Skin of body (tissue), 2 donors: ENCODE data around the gene LAMB1. TPM values are rescaled to one million over a fixed set of nuclear protein-coding genes. Genes with fewer than 3 reads are reported as not detected.

ENCODE experiments used
- DNase-seq: peaks from one replicate; lab custom pipeline; 2025; lab: John Stamatoyannopoulos, UW
- total RNA-seq: library from RNA; depleted of rRNA; stranded (reverse); fragments of >200 nt; gene quantifications from one replicate; pipeline ENCODE4 v1.2.3, GENCODE V29; 2014

The LAMB1 gene
- total RNA-seq, 1 donor from 2014 or later = 212 TPM

- DNase-seq = no peak
Observed at GRCh38 chr7:107998660-107999480, 4.1 kb downstream of the LAMB1 start.

GRCh38 chr7:107998150-107998549 is 4.8 kb downstream of the LAMB1 start:
- DNase-seq = no peak

- no peak for DNase-seq
Observed at GRCh38 chr7:107996072-107996882, 6.7 kb downstream of the LAMB1 start.

- peak; percentile 89 for DNase-seq
Observed at GRCh38 chr7:107995184-107996071, 7.5 kb downstream of the LAMB1 start.

GRCh38 chr7:107994421-107995030 is 8.4 kb downstream of the LAMB1 start:
- peak; percentile 68 for DNase-seq

- DNase-seq = peak; percentile 45
Observed at GRCh38 chr7:107993891-107994291, 9.1 kb downstream of the LAMB1 start.

- DNase-seq = no peak
Observed at GRCh38 chr7:107989618-107990373, 13.2 kb downstream of the LAMB1 start.

GRCh38 chr7:107982918-107983389 is 20.0 kb downstream of the LAMB1 start:
- DNase-seq = peak; percentile 88

- no peak for DNase-seq
Observed at GRCh38 chr7:107982042-107982840, 20.7 kb downstream of the LAMB1 start.

- no peak for DNase-seq
Observed at GRCh38 chr7:107981466-107981865, 21.5 kb downstream of the LAMB1 start.

GRCh38 chr7:107980671-107981190 is 22.2 kb downstream of the LAMB1 start:
- no peak for DNase-seq

GRCh38 chr7:107980171-107980570 is 22.8 kb downstream of the LAMB1 start:
- DNase-seq = no peak

- DNase-seq = no peak
Observed at GRCh38 chr7:107978815-107979408, 24.0 kb downstream of the LAMB1 start.

- DNase-seq = no peak
Observed at GRCh38 chr7:107977048-107977447, 25.9 kb downstream of the LAMB1 start.

- DNase-seq = no peak
Observed at GRCh38 chr7:107976620-107977019, 26.3 kb downstream of the LAMB1 start.

- no peak for DNase-seq
Observed at GRCh38 chr7:107975394-107976013, 27.5 kb downstream of the LAMB1 start.

GRCh38 chr7:107973861-107974260 is 29.1 kb downstream of the LAMB1 start:
- no peak for DNase-seq

- no peak for DNase-seq
Observed at GRCh38 chr7:107972941-107973376, 30.0 kb downstream of the LAMB1 start.
